Stimulated activated CD8-positive, alpha-beta memory T cell treated with anti-CD3 and anti-CD28 coated beads, Interleukin-12 subunit alpha, Interleukin-12 subunit beta, amount 100 ng/mL, for 4 hours (primary cell): ENCODE measurements around the gene MBNL1.
"Not testable (repeated sequence)": the region's sequence is repeated elsewhere in the genome, so short reads cannot be mapped to it uniquely, and the experiment has no call there.

Experiments used
- DNase-seq: peaks from one replicate; pipeline ENCODE4 v3.0.0-alpha.2; 2020; ENCODE audit warnings: low read depth

MBNL1 gene

GRCh38 chr3:152379415-152380042 lies 110.8 kb downstream of the MBNL1 start:
- no peak for DNase-seq

- no peak for DNase-seq
These were observed 111.3 kb downstream of the MBNL1 start for GRCh38 chr3:152380043-152380442.

- no peak for DNase-seq
These were observed 113.2 kb downstream of the MBNL1 start for GRCh38 chr3:152381881-152382295.

GRCh38 chr3:152382312-152383135 lies 113.8 kb downstream of the MBNL1 start:
- no peak for DNase-seq

GRCh38 chr3:152383136-152383606 lies 114.4 kb downstream of the MBNL1 start:
- no peak for DNase-seq

GRCh38 chr3:152384412-152384811 lies 115.7 kb downstream of the MBNL1 start:
- no peak for DNase-seq

- no peak for DNase-seq
These were observed 117.0 kb downstream of the MBNL1 start for GRCh38 chr3:152385761-152386160.

- no peak for DNase-seq
These were observed 117.5 kb downstream of the MBNL1 start for GRCh38 chr3:152386208-152386607.

GRCh38 chr3:152388631-152389030 lies 119.9 kb downstream of the MBNL1 start:
- DNase-seq = no peak

- DNase-seq = no peak
These were observed 120.7 kb downstream of the MBNL1 start for GRCh38 chr3:152389316-152389934.

GRCh38 chr3:152390647-152391046 lies 121.9 kb downstream of the MBNL1 start:
- DNase-seq = no peak

- no peak for DNase-seq
These were observed 122.9 kb downstream of the MBNL1 start for GRCh38 chr3:152391671-152392070.

- no peak for DNase-seq
These were observed 123.6 kb downstream of the MBNL1 start for GRCh38 chr3:152392272-152392880.

- no peak for DNase-seq
These were observed 125.5 kb downstream of the MBNL1 start for GRCh38 chr3:152394246-152394645.

GRCh38 chr3:152395764-152396163 lies 127.0 kb downstream of the MBNL1 start:
- DNase-seq = no peak

GRCh38 chr3:152396867-152397266 lies 128.1 kb downstream of the MBNL1 start:
- DNase-seq = no peak

GRCh38 chr3:152397348-152397747 lies 128.6 kb downstream of the MBNL1 start:
- DNase-seq = not testable (repeated sequence)

GRCh38 chr3:152398495-152398894 lies 129.8 kb downstream of the MBNL1 start:
- DNase-seq = no peak

GRCh38 chr3:152399374-152399773 lies 130.6 kb downstream of the MBNL1 start:
- DNase-seq = no peak

GRCh38 chr3:152400887-152401286 lies 132.2 kb downstream of the MBNL1 start:
- DNase-seq = no peak

- DNase-seq = no peak
These were observed 134.1 kb downstream of the MBNL1 start for GRCh38 chr3:152402695-152403451.

- no peak for DNase-seq
These were observed 134.9 kb downstream of the MBNL1 start for GRCh38 chr3:152403632-152404066.
